Tibial artery (tissue), 4 donors: ENCODE data around the gene ST6GALNAC6.

ENCODE experiments used
- DNase-seq, 2 donors: peaks; one replicate each; pipeline ENCODE4 v3.0.0-alpha.2; 2019
- H3K27ac ChIP-seq, 2 donors: fragments of 200-600 bp; sonication (generic) in 1 of 2; 1 replicate in 1 of 2; 2 replicates in 1 of 2; pipeline ENCODE4 v1.5.1; 2018 to 2019; ENCODE audit warnings: mild to moderate bottlenecking in 1 of 2
- H3K27me3 ChIP-seq, 2 donors: fragments of 200-600 bp; sonication (generic) in 1 of 2; one replicate each; pipeline versions ENCODE4 v1.5.1 to v1.6.0; 2016 to 2019
- H3K36me3 ChIP-seq, 3 donors: fragments of 200-600 bp; sonication (generic) in 2 of 3; one replicate each; pipeline ENCODE4 v1.5.1; 2016 to 2019; ENCODE audit warnings: mild to moderate bottlenecking in 2 of 3
- H3K4me1 ChIP-seq, 4 donors: fragments of 200-600 bp; sonication (generic) in 2 of 4; 1 replicate in 3 of 4; 2 replicates in 1 of 4; pipeline ENCODE4 v1.5.1; 2016 to 2019
- H3K4me3 ChIP-seq, 2 donors: fragments of 200-600 bp; sonication (generic) in 1 of 2; 1 replicate in 1 of 2; 2 replicates in 1 of 2; pipeline ENCODE4 v1.5.1; 2018 to 2019; ENCODE audit warnings: mild to moderate bottlenecking in 2 of 2
- H3K9me3 ChIP-seq, 3 donors: fragments of 200-600 bp; sonication (generic) in 1 of 3; one replicate each; pipeline ENCODE4 v1.5.1; 2016 to 2019
- intact Hi-C: fragments of 100-400 bp; cut with DNase I; formaldehyde crosslinking; loops from one replicate; pipeline ENCODE4 v1.15.0; 2023; ENCODE audit warnings: low total_unique reads
- TF ChIP-seq, protein P1 (sequence below), 2 experiments: fragments of 200-600 bp in 1 of 2; fragments of 450-650 bp in 1 of 2; IDR thresholded peaks; one replicate each; pipeline ENCODE4 v1.5.1; 2017 to 2019; ENCODE audit warnings: antibody characterized with exemption in 2 of 2, mild to moderate bottlenecking in 1 of 2, moderate library complexity in 1 of 2

Gene ST6GALNAC6, protein sequence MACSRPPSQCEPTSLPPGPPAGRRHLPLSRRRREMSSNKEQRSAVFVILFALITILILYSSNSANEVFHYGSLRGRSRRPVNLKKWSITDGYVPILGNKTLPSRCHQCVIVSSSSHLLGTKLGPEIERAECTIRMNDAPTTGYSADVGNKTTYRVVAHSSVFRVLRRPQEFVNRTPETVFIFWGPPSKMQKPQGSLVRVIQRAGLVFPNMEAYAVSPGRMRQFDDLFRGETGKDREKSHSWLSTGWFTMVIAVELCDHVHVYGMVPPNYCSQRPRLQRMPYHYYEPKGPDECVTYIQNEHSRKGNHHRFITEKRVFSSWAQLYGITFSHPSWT

DNA sequence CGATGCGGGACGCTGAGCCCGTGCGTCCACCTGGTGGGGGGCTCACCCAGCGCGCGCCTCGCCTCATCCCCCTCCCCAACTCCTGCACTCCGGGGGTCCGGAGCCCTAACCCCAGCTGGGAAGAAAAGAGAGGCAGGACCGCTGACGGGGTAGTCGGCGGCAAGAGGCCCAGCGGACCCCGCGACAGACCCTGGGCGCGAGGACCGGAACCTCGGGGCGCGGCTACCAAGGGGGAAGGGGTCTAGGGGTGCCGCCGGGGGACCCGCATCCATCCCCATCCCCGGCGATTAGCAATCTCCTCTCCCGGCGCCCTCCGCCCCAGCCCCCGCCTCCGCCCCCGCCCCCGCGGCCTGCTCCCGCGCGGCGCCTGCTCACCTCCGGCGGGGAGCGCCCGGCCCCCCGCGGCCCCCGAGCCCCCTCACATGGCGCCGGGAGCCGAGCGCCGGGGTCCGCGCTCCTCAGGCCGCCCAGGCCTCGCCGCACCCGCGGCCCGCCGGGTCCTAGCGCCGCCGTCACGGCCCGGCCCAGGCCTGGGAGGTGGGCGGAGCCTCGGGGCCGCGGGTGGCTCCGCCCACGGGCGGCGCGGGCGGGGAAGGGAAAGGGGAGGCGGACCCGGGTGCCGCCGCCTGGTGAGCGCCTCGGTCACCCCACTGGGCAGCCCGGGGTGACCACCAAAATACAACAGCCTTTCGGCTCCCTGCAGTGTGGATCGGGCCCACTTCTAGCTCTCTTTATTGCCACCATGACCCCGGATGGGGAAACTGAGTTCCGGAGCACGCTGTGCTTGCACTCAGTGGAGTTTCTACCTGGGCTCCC is at the start of gene ST6GALNAC6:
Gene ST6GALNAC6, minus strand, starts transcription at position 476 of the 816 bp plus-strand sequence. CDS start 1,622 bp downstream, outside the sequence.
- peak within 1 kb of the TSS; percentile 99 for H3K27ac ChIP-seq
- H3K4me1 ChIP-seq = peaks cover 0 to 67% (median 54%) of the 10 kb centered on the region in 4 donors
- peaks cover 19 to 24% (median 20%) of the 10 kb centered on the region in 3 donors for H3K36me3 ChIP-seq
- DNase-seq = peak in 1 of 2 donors; percentile 88
- no peaks in the 10 kb centered on the region for H3K9me3 ChIP-seq
- H3K27me3 ChIP-seq = no peaks in the 10 kb centered on the region
- H3K4me3 ChIP-seq = peak within 1 kb of the TSS; percentile 96 to 98
- TF ChIP-seq, protein P1, sequence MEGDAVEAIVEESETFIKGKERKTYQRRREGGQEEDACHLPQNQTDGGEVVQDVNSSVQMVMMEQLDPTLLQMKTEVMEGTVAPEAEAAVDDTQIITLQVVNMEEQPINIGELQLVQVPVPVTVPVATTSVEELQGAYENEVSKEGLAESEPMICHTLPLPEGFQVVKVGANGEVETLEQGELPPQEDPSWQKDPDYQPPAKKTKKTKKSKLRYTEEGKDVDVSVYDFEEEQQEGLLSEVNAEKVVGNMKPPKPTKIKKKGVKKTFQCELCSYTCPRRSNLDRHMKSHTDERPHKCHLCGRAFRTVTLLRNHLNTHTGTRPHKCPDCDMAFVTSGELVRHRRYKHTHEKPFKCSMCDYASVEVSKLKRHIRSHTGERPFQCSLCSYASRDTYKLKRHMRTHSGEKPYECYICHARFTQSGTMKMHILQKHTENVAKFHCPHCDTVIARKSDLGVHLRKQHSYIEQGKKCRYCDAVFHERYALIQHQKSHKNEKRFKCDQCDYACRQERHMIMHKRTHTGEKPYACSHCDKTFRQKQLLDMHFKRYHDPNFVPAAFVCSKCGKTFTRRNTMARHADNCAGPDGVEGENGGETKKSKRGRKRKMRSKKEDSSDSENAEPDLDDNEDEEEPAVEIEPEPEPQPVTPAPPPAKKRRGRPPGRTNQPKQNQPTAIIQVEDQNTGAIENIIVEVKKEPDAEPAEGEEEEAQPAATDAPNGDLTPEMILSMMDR (IDR thresholded peaks at IDR 0.05) = no peak
- intact Hi-C loops = no loop called here

DNA sequence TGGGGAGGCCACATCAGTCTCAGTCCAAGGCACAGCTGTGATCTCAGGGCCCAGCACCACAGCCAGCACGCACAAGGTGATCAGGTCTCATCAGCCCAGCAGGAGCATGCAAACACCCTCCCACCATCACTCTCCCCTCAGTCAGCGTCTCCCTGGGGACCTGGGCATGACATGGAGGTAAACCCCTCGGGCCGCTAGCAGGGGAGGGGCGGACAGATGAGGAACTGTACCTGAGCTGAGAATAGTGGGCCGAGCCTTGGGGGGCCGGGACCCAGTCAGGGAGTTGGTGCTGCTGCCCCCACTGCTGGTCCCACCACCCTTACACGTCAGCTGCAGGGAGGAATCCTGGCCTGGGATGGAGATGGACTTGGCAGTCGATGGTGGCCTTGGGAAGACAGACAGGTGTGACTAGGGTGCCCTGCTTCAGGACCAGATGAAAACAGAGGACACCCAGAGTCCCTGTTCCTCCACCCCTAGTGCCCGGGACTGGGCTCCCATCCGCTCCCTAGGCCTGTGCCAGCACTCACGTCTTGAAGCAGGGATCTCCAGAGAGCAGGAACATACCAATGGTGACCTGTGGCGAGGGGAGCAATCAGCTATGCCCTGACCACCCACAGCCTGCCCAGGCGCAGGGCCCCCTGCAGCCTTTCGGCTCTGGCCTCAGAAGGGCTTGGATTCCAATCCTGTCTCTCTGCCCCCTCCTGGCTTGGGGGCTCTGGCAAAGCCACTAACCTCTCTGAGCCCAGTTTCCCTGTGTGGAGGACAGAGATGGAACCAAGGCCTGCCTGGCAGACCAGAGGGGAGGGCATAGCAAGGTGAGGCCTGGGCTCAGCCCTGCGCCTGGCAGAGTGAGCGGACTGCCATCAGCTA is 48.7 kb upstream of the ST6GALNAC6 start:
- Histone ChIP-seq H3K4me1 (peaks cover 0 to 34% (median 0%) of the 10 kb centered on the region in 4 donors), H3K4me3 (no peak overlapping the region), H3K36me3 (peaks cover 9 to 40% (median 14%) of the 10 kb centered on the region in 3 donors), H3K9me3 (no peaks in the 10 kb centered on the region), H3K27ac (no peak overlapping the region), H3K27me3 (no peaks in the 10 kb centered on the region)
- intact Hi-C loops = no loop called here
- TF ChIP-seq, protein P1 (IDR thresholded peaks at IDR 0.05) = no peak
- no peak for DNase-seq

DNA sequence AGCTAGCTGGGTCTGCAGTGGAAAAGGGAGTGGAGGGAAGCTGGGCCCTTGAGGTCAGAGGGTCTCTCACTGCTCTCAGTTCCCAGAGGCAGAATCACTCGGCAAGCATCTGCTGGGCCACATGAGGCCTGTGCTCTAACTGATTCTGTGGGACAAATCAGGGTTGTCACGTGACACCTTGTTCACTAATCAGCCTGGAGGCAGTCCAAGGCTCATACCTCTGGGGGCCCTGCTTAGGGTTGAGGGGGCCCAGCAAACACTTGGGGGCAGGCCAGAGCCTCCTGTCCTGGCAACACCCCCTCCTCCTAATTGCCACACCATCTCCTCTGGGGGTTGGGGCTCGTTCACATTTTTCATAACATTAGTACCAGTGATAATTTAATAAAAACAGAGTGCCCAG is 47.3 kb upstream of the ST6GALNAC6 start:
- no peak overlapping the region for H3K27ac ChIP-seq
- intact Hi-C loops = no loop called here
- no peak for DNase-seq
- H3K27me3 ChIP-seq = no peaks in the 10 kb centered on the region
- no peaks in the 10 kb centered on the region for H3K9me3 ChIP-seq
- H3K4me3 ChIP-seq = no peak overlapping the region
- H3K36me3 ChIP-seq = peaks cover 9 to 54% (median 14%) of the 10 kb centered on the region in 3 donors
- TF ChIP-seq, protein P1 (IDR thresholded peaks at IDR 0.05) = no peak
- peaks cover 0 to 34% (median 0%) of the 10 kb centered on the region in 4 donors for H3K4me1 ChIP-seq

DNA sequence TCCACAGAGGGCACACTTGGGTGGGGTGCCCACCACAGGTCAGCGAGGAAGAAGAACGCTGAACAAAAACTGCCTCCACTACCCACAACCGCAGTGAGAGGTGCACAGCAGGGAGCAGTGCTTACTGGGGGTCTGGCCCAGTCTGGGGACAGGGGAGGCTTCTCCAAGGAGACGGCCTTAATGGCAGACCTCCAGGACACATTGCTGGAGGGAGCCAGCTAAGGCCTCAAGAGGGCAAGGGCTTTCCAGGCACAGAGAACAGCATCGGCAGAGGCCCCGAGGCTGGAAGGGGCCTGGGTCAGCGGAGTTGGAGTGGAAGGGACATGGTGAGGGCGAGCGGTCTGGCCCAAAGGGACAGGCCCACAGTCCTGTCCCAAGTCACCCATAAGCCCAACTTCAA is 46.5 kb upstream of the ST6GALNAC6 start:
- intact Hi-C loops = loop anchor here (2.0 kb wide), 1 partner anchor 87 kb away; no protein-coding TSS in a partner anchor
- DNase-seq = no peak
- no peaks in the 10 kb centered on the region for H3K9me3 ChIP-seq
- no peaks in the 10 kb centered on the region for H3K27me3 ChIP-seq
- peaks cover 9 to 56% (median 14%) of the 10 kb centered on the region in 3 donors for H3K36me3 ChIP-seq
- H3K4me3 ChIP-seq = no peak overlapping the region
- TF ChIP-seq, protein P1 (IDR thresholded peaks at IDR 0.05) = no peak
- no peak overlapping the region for H3K27ac ChIP-seq
- H3K4me1 ChIP-seq = peaks cover 0 to 31% (median 0%) of the 10 kb centered on the region in 4 donors

DNA sequence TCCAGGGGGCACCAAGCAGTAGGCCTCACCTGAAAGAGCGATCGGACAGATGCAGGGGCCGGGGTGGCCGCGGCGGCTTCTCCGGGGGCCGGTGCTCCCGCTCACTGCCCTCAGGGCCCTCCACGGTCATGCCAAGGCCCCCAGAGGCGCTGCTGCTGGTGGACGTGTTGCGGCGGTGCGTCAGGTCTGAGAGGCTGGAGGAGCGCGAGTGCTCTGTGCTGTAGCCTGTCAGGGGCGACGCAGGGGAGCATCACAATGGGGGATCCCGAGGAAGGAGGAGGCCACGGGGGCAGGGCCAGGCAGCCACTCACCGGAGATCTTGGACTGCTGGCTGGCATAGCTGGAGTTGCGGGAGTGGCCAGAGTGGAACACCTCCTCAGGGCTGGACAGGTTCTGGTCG is 45.9 kb upstream of the ST6GALNAC6 start:
- Histone ChIP-seq H3K27ac (no peak overlapping the region), H3K9me3 (no peaks in the 10 kb centered on the region), H3K4me1 (peaks cover 0 to 28% (median 0%) of the 10 kb centered on the region in 4 donors), H3K27me3 (no peaks in the 10 kb centered on the region), H3K4me3 (no peak overlapping the region), H3K36me3 (peaks cover 9 to 56% (median 14%) of the 10 kb centered on the region in 3 donors)
- intact Hi-C loops = loop anchor here (2.0 kb wide), 1 partner anchor 87 kb away; no protein-coding TSS in a partner anchor
- no peak for DNase-seq
- TF ChIP-seq, protein P1 (IDR thresholded peaks at IDR 0.05) = no peak
